ENCODE measurements around the gene METTL22. TPM values are rescaled to one million over a fixed set of nuclear protein-coding genes. Genes with fewer than 3 reads are reported as not detected.

METTL22 gene
- total RNA-seq, 2 donors from 2014 or later, result 25.4 to 35.7 TPM

Other genes starting within 250 kb of the METTL22 start
- gene TMEM114, start 31.2 kb upstream of the METTL22 start, total RNA-seq, result not detected
- gene ABAT, start 52.9 kb downstream of the METTL22 start, total RNA-seq, result 10 to 100 TPM in 1 of 2 donors, 1 to 10 TPM in 1; 9.2 to 24.2 TPM
- gene TMEM186, start 175.9 kb downstream of the METTL22 start, total RNA-seq, result 10 to 100 TPM; 12.1 to 14.3 TPM
- 10 to 100 TPM; 55.1 to 92.4 TPM for gene PMM2, start 176.1 kb downstream of the METTL22 start, total RNA-seq
- gene CARHSP1, start 247.3 kb downstream of the METTL22 start, total RNA-seq, result 10 to 100 TPM; 50.2 to 50.9 TPM

All from left colon (tissue), 2 donors.